WTC11 (cell line): ENCODE data around the gene NHSL1. TPM values are rescaled to one million over a fixed set of nuclear protein-coding genes. Genes with fewer than 3 reads are reported as not detected.

Experiments used
- ATAC-seq: fragments of 200-7000 bp; cut with Tn5 transposase; 2 replicates; pipeline ENCODE4 v1.10.0; 2021; ENCODE audit warnings: mild to moderate bottlenecking, moderate library complexity
- CTCF ChIA-PET: fragments of 300-600 bp; sonication (Branson Sonifier 250); formaldehyde crosslinking; loops from one replicate; lab custom pipeline; 2021; ENCODE audit warnings: antibody characterized with exemption; lab: Charles Lee
- POLR2A ChIA-PET: fragments of 350-600 bp; sonication (Branson Sonifier 250); formaldehyde crosslinking; loops from one replicate; lab custom pipeline; 2021; ENCODE audit warnings: antibody characterized with exemption; lab: Charles Lee
- DNase-seq: peaks from one replicate; pipeline ENCODE4 v3.0.0; 2021; ENCODE audit warnings: low spot score
- H3K27ac Mint-ChIP-seq: 2 replicates; pipeline ENCODE4 v1.8.0; 2021; ENCODE audit warnings: mixed read lengths
- H3K27me3 Mint-ChIP-seq: 2 replicates; pipeline ENCODE4 v1.8.0; 2021; ENCODE audit warnings: low read depth, mild to moderate bottlenecking, moderate library complexity, mixed read lengths
- H3K36me3 Mint-ChIP-seq: 2 replicates; pipeline ENCODE4 v1.8.0; 2021; ENCODE audit warnings: mixed read lengths
- H3K4me1 Mint-ChIP-seq: 2 replicates; pipeline ENCODE4 v1.8.0; 2022; ENCODE audit warnings: mixed read lengths
- H3K4me3 Mint-ChIP-seq: 2 replicates; pipeline ENCODE4 v1.8.0; 2021; ENCODE audit warnings: mild to moderate bottlenecking, moderate library complexity, mixed read lengths
- H3K9me3 Mint-ChIP-seq: 2 replicates; pipeline ENCODE4 v1.8.0; 2021; ENCODE audit warnings: mixed read lengths
- CDX4 ChIP-seq: fragments of 250-450 bp; sonication (Bioruptor Pico); IDR thresholded peaks from 2 replicates; pipeline ENCODE4 v1.9.0; 2021; ENCODE audit warnings: moderate library complexity, mild to moderate bottlenecking, inconsistent platforms, borderline replicate concordance
- CTCF ChIP-seq: fragments of 200-600 bp; IDR thresholded peaks from 2 replicates; pipeline ENCODE4 v1.8.0; 2022; ENCODE audit warnings: antibody characterized with exemption
- E2F1 ChIP-seq: sonication (generic); formaldehyde crosslinking; IDR thresholded peaks from 2 replicates; pipeline ENCODE4 v1.8.0; 2022; ENCODE audit warnings: mild to moderate bottlenecking, missing genetic modification reagents
- ERG ChIP-seq: fragments of 250-450 bp; sonication (Bioruptor Pico); IDR thresholded peaks from 2 replicates; pipeline ENCODE4 v1.8.0; 2021; ENCODE audit warnings: mild to moderate bottlenecking
- ETV6 ChIP-seq: sonication (generic); formaldehyde crosslinking; IDR thresholded peaks from 2 replicates; pipeline ENCODE4 v1.8.1; 2022; ENCODE audit warnings: mild to moderate bottlenecking, missing genetic modification reagents
- GTF2I ChIP-seq: fragments of 250-450 bp; sonication (Bioruptor Pico); conservative IDR thresholded peaks from 2 replicates; pipeline ENCODE4 v1.4.0; 2021; ENCODE audit warnings: mild to moderate bottlenecking
- HMGA2 ChIP-seq: fragments of 250-450 bp; sonication (Bioruptor Pico); IDR thresholded peaks from 2 replicates; pipeline ENCODE4 v1.4.0; 2021; ENCODE audit warnings: mild to moderate bottlenecking, moderate library complexity
- HMGXB4 ChIP-seq: sonication (generic); formaldehyde crosslinking; IDR thresholded peaks from 2 replicates; pipeline ENCODE4 v1.8.1; 2023; ENCODE audit warnings: mild to moderate bottlenecking, moderate library complexity, missing genetic modification reagents
- MAX ChIP-seq: sonication (generic); formaldehyde crosslinking; IDR thresholded peaks from 2 replicates; pipeline ENCODE4 v1.8.0; 2022; ENCODE audit warnings: mild to moderate bottlenecking, missing genetic modification reagents
- MLX ChIP-seq: sonication (generic); formaldehyde crosslinking; IDR thresholded peaks from 2 replicates; pipeline ENCODE4 v1.8.1; 2023; ENCODE audit warnings: mild to moderate bottlenecking, missing genetic modification reagents, moderate library complexity
- NFATC4 ChIP-seq: fragments of 250-450 bp; sonication (Bioruptor Pico); IDR thresholded peaks from 2 replicates; pipeline ENCODE4 v1.9.0; 2021; ENCODE audit warnings: mild to moderate bottlenecking
- NFE2L1 ChIP-seq: sonication (generic); formaldehyde crosslinking; IDR thresholded peaks from 2 replicates; pipeline ENCODE4 v1.8.1; 2023; ENCODE audit warnings: missing genetic modification reagents
- NFYB ChIP-seq: sonication (generic); formaldehyde crosslinking; conservative IDR thresholded peaks from 2 replicates; pipeline ENCODE4 v1.8.0; 2022; ENCODE audit warnings: low read depth, missing genetic modification reagents
- SP1 ChIP-seq: sonication (generic); formaldehyde crosslinking; conservative IDR thresholded peaks from 2 replicates; pipeline ENCODE4 v1.8.1; 2022; ENCODE audit warnings: missing genetic modification reagents
- USF1 ChIP-seq: sonication (generic); formaldehyde crosslinking; IDR thresholded peaks from 2 replicates; pipeline ENCODE4 v1.8.0; 2022; ENCODE audit warnings: mild to moderate bottlenecking, missing genetic modification reagents
- ZNF138 ChIP-seq: sonication (generic); formaldehyde crosslinking; conservative IDR thresholded peaks from 2 replicates; pipeline ENCODE4 v1.8.1; 2022; ENCODE audit warnings: mild to moderate bottlenecking, moderate library complexity, missing genetic modification reagents
- ZNF219 ChIP-seq: sonication (generic); formaldehyde crosslinking; IDR thresholded peaks from 2 replicates; pipeline ENCODE4 v1.8.0; 2023; ENCODE audit warnings: missing genetic modification reagents, mild to moderate bottlenecking, borderline replicate concordance
- ZNF232 ChIP-seq: sonication (generic); formaldehyde crosslinking; IDR thresholded peaks from 2 replicates; pipeline ENCODE4 v1.8.0; 2022; ENCODE audit warnings: mild to moderate bottlenecking, missing genetic modification reagents
- ZNF263 ChIP-seq: sonication (generic); formaldehyde crosslinking; IDR thresholded peaks from 2 replicates; pipeline ENCODE4 v1.8.1; 2022; ENCODE audit warnings: low read depth, mild to moderate bottlenecking, moderate library complexity, missing genetic modification reagents
- ZNF317 ChIP-seq: sonication (generic); formaldehyde crosslinking; IDR thresholded peaks from 2 replicates; pipeline ENCODE4 v1.8.1; 2023; ENCODE audit warnings: low read depth, mild to moderate bottlenecking, moderate library complexity, missing genetic modification reagents, borderline replicate concordance
- ZNF425 ChIP-seq: fragments of 250-450 bp; sonication (Bioruptor Pico); conservative IDR thresholded peaks from 2 replicates; pipeline ENCODE4 v1.9.0; 2021; ENCODE audit warnings: mild to moderate bottlenecking
- ZNF671 ChIP-seq: fragments of 250-450 bp; sonication (Bioruptor Pico); IDR thresholded peaks from 2 replicates; pipeline ENCODE4 v1.8.0; 2021; ENCODE audit warnings: mild to moderate bottlenecking
- total RNA-seq: library from RNA; stranded (reverse); gene quantifications from 3 replicates; pipeline ENCODE4 v1.2.3, GENCODE V29; 2021

Gene NHSL1
- total RNA-seq, 1 experiment from 2014 or later, result 31.1 TPM

GRCh38 chr6:138527411-138528088, 28.3 kb upstream of the NHSL1 start:
- Mint-ChIP-seq H3K4me3 (peak overlapping the region; percentile 18), H3K36me3 (no peaks in the 10 kb centered on the region), H3K4me1 (peaks cover 47% of the 10 kb centered on the region), H3K9me3 (peaks cover 7% of the 10 kb centered on the region), H3K27ac (peak overlapping the region; percentile 21; the same call in 1 of the 2 replicates), H3K27me3 (no peaks in the 10 kb centered on the region)
- ATAC-seq, result peak; percentile 50
- POLR2A ChIA-PET, result no interaction called here
- TF ChIP-seq ZNF671 (no peak), NFYB (CRISPR knock-in tag) (no peak), GTF2I (no peak), USF1 (CRISPR knock-in tag) (no peak), HMGXB4 (no peak), ERG (CRISPR knock-in tag) (no peak), ZNF425 (CRISPR knock-in tag) (no peak), CTCF (no peak), HMGA2 (CRISPR knock-in tag) (no peak), CDX4 (CRISPR knock-in tag) (no peak), ZNF138 (CRISPR knock-in tag) (no peak), ZNF219 (CRISPR knock-in tag) (no peak), ETV6 (CRISPR knock-in tag) (no peak), ZNF263 (CRISPR knock-in tag) (no peak), NFATC4 (no peak)
- CTCF ChIA-PET, result interaction anchor here (1.3 to 3.3 kb wide), 3 partner anchors 10 to 123 kb away, joined by 4 to 18 read pairs (median 5); partner anchors contain the start of gene HEBP2
- no peak for DNase-seq

GRCh38 chr6:138526822-138527235, 27.5 kb upstream of the NHSL1 start:
- no peak for DNase-seq
- Mint-ChIP-seq H3K4me1 (peaks cover 50% of the 10 kb centered on the region), H3K36me3 (no peaks in the 10 kb centered on the region), H3K4me3 (peak overlapping the region; percentile 18), H3K27me3 (no peaks in the 10 kb centered on the region), H3K27ac (peak overlapping the region; percentile 42), H3K9me3 (peaks cover 7% of the 10 kb centered on the region)
- CTCF ChIA-PET, result interaction anchor here (1.3 to 3.3 kb wide), 3 partner anchors 9 to 123 kb away, joined by 4 to 18 read pairs (median 5); partner anchors contain the start of gene HEBP2
- no peak; the same call in 1 of the 2 replicates for ATAC-seq
- POLR2A ChIA-PET, result no interaction called here
- TF ChIP-seq MLX (CRISPR knock-in tag) (no peak), HMGA2 (CRISPR knock-in tag) (no peak), E2F1 (CRISPR knock-in tag) (no peak), CDX4 (CRISPR knock-in tag) (no peak), NFE2L1 (CRISPR knock-in tag) (no peak), ZNF317 (CRISPR knock-in tag) (no peak), MAX (CRISPR knock-in tag) (no peak), USF1 (CRISPR knock-in tag) (no peak), ZNF232 (CRISPR knock-in tag) (no peak), SP1 (CRISPR knock-in tag) (no peak)
